Stimulated activated CD8-positive, alpha-beta memory T cell treated with anti-CD3 and anti-CD28 coated beads, Interleukin-2, amount 100 ng/mL, for 1 hour (primary cell): Measurements from ENCODE around the gene GNG13.
"Not testable (repeated sequence)": the region's sequence is repeated elsewhere in the genome, so short reads cannot be mapped to it uniquely, and the experiment has no call there.

Experiments used
- DNase-seq, 2 donors: peaks; one replicate each; pipeline ENCODE4 v3.0.0-alpha.2; 2020; ENCODE audit warnings: low read depth in 2 of 2

The GNG13 gene

DNA sequence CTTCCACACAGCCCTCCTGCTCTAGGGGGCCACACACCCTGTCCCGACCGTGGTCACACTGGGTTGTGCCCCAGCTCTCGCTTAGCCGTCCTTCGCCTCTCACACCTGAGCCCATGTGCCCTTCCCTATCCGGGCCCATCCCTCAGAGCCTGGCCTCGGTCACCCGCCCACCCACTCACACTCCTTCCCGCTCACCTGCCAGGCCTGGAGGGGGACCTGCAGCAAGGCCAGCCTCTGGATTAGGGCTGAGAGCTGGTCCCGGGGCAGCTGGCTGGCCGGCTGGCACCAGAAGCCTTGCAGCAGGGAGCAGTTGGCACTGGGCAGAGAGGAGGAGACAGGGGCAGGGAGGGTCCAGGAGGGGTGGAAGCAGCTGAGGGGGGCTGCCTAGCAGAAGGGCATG, 22.1 kb downstream of the GNG13 start:
- DNase-seq: no peak

DNA sequence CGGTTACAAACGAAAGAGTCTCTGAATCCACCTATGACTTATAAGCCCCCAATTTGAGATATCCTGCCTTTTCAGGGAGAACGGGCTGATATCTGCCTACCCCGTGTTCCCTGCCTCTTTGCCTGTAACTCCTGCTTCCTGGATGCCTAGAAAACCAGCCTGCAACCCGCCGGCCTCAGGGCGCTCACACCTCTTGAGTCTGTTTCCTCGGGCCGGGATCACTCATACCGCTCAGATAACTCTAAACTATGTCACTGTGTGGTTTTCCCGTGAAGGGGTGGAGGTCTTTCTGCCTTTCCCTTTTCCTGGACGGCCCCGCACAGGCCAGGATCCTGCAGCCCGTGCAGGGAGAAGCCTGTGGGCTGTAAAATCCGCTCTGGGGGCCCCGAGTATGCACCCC, 22.7 kb downstream of the GNG13 start:
- no peak for DNase-seq

DNA sequence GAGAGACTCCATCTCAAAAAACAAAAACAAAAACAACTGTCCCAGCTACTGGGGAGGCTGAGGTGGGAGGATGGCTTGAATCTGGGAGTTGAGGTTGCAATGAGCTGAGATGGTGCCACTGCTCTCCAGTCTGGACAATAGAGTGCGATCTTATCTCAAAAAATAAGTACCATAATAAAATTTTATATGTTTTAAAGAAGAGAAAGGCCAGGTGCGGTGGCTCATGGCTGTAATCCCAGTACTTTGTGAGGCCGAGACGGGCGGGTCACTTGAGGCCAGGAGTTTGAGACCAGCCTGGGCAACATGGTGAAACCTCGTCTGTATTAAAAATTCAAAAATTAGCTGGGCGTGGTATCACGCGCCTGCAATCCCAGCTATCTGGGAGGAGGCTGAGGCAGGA, 23.7 kb downstream of the GNG13 start:
- DNase-seq: no peak

DNA sequence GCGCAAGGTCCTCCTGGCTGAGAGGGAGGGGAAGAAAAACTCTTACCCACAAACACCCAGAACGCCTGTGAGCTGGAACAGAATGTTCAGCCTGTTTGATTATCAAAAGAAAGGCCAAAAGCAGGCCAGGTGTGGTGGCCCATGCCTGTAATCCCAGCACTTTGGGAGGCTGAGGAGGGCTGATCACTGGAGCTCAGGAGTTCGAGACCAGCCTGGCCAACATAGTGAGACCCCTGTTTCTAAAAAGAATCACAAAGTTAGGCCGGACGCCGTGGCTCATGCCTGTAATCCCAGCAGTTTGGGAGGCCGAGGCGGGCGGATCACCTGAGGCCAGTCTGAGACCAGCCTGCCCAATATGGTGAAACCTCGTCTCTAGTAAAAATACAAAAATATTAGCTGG, 24.2 kb downstream of the GNG13 start:
- DNase-seq: not testable (repeated sequence)

DNA sequence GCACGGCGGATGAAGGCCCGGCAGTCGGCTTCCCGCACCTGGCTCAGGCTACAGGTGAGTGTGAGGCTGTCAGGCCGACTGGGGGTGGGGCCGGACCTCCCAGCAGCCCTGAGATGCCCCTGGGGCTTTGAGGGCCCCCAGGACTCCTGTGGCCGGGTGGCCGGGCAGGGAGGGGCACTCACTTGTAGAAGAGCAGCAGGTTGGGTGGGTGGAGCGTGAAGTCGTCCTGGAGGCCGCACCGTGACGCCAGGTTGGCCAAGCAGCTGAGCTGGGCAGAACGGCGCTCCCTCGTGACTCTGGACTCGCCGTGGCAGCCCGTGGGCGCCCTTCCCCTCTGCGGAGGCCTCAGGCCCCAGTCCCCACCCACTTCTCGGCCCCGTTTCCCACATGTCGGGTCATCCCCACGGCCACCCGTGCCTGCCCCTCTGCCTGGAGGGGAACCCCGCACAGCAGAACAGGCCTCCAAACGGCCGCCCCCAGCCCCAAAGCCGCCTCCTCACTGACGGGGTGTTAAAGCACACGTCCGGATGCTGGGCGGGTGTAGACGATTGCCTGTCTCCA, 25.2 kb downstream of the GNG13 start:
- DNase-seq: no peak

DNA sequence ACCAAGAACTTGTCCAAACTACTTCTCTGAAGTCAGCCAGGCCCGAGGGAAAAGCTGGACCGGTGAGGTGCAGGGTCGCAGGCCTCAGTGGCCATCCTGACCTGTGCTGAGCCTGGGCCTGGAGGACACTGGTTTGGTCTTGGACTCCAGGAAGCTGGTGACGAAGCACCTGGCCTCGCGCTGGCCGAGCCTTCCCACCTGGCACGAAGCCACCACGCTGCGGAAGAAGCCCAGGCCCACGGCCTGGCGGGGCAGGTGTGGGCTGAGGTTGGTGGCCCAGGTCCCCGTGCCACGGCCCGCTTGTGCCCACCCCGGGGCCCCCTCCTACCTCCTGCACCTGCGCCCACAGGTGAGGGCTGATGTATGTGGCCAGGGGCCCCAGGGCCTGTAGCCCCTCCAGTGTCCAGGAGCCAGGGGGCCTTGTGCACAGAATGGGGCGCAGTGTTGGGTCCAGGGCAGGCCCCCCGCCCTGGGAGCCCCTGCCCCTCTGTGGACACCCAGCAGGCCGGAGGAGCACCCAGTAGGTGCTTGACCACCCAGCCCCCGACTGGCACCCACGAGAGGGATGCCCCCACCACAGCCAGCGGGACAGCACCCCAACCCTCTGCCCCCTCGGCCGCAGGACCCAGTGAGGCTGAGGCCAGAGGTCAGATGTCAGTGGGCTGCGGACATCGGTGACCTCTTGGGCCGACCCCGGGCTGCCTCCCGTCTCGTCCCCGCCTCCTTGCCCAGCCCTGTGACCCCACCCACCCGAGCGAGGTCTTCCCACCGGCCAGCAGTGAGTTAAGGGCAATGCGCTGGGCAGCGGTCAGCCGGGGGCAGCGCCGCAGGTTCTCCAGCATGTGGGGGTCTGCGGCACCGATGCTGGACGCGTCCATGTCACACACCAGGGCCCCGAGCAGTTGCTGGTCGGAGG, 26.2 kb downstream of the GNG13 start:
- no peak for DNase-seq

DNA sequence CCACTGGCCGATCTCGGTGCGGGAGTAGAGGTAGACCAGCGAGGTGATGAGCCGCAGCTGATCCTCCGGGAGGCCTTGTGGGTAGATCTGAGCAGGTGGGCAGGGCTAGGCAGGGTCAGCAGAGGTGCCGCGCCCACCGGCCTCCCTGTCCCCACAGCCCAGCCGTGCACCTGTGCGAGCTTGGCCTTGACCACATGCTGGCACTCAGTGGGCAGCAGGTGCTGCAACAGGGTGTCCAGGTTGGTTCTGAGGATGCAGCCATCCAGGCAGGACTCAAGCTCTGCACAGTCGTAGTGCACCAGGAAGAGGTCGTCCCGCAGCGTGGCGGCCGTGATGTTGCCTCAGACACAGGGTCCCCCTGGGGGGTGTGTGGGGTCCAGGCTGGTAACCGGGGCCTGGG, 27.6 kb downstream of the GNG13 start:
- DNase-seq: no peak

DNA sequence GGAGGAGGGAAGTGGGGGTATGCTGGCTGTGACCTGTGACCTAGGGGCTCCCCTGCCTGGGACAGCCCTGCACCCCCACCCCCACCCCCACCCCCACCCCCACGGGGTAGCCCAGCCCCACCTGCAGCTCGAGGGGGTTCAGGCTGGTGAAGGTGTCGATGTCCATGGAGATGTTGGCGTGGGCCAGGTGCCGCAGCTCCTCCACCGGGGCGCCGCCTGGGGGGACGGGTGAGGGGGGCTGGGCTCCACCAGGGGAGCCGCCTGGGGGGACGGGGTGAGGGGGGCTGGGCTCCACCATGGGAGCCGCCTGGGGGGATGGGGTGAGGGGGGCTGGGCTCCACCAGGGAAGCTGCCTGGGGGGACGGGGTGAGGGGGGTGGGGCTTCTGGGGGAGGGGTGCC, 30.1 kb downstream of the GNG13 start:
- DNase-seq: no peak

DNA sequence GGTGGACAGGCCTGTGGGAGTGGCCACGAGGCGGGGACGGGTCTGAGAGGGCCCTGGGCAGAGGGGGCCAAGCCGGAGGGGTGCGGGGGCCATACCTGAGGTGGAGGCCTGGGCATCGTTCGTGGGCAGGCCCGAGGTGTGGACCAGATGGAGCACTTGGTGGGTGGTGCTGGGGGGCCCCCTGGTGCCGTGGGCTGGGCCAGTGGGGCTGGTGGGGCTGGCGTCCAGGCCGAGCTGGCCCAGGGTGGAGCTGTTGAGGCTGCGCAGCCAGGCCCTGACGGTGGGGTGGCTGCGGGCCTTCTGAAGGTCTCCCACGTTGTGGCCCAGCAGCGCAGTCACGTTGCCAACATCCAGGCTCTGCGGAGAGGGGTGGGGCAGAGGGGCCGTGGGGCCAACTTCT, 30.6 kb downstream of the GNG13 start:
- DNase-seq: no peak

DNA sequence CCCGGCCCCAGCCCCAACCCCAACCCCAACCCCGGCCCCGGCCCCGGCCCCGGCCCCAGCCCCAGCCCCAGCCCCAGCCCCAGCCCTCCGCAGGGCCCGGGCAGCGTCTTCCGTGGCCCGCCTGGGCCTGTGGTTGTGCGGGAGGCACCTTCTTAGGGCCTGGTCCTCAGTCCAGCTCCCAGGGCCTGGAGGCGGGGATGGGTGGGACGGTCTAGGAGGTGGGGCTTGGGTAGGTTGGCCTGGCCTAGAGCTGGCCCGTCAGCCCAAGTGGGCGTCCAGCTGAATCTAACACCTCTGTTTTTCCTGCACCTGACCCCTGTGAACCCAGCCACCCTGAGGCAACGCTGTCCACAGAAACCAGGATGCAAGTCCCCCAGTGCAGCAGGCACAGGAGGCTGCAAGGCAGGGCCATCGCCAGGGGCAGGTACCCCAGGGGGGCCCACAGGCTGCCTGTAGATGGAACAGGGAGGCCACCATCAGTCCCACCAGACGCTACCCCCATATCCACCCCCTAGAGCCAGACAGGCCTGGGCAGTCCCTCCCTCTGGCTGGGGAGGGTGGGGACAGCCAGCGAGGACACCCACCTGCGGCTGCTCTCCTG, 31.2 kb downstream of the GNG13 start:
- no peak for DNase-seq

DNA sequence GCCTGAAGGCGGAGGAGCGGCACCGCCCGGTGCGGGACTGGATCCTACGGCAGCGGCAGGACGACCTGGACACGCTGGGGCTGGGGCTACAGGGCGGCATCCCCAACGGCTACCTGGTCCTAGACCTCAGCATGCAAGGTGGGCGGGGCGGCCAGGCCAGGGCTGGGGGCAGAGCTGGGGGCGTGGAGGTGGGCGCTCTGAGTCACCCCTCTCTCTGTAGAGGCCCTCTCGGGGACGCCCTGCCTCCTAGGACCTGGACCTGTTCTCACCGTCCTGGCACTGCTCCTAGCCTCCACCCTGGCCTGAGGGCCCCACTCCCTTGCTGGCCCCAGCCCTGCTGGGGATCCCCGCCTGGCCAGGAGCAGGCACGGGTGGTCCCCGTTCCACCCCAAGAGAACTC, 32.1 kb downstream of the GNG13 start:
- no peak for DNase-seq

DNA sequence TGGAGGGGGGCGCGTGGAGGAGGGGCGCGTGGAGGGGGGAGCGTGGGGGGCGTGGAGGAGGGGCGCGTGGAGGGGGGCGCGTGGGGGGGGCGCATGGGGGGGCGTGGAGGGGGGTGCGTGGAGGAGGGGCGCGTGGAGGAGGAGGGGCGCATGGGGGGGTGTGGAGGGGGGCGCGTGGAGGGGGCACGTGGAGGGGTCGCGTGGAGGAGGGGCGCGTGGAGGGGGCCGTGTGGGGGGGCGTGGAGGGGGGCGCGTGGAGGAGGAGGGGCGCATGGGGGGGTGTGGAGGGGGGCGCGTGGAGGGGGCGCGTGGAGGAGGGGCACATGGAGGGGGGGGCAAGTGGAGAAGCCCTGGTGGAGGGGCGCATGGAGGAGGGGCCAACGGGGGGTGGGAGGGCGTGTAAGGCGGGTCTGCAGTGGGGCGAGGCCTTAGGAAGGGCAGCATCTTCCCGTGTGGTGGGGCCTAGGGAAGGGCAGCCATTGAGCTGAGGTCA, 32.7 kb downstream of the GNG13 start:
- DNase-seq: no peak

DNA sequence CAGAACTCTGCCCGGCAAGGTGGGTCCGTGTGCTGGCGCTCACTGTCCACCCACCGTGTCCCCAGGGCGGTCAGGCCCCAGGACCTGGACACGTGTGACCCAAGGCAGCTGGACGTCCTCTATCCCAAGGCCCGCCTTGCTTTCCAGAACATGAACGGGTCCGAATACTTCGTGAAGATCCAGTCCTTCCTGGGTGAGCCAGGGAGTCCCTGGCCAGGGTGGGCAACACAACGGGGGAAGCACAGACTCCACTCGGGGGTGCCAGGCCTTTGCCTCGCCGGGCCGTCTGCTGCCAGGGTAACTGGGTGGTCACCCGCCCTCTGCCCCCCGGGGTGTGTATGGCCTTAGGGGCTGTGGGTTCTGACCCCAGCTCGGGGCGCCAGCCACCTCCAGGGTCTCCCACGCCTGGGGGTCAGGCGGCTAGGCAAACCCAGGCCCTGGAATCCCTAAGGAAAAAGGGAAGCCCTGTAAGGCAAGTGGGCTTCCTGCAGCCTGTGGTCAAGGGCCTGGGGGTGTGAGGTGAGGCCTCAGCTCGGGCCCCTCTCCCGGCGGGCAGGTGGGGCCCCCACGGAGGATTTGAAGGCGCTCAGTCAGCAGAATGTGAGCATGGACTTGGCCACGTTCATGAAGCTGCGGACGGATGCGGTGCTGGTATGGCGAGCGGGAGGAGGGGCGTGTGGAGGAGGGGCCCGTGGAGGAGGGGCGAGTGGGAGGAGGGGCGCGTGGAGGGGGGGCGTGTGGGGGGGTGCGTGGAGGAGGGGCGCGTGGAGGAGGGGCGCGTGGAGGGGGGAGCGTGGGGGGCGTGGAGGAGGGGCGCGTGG, 33.5 kb downstream of the GNG13 start:
- no peak for DNase-seq

DNA sequence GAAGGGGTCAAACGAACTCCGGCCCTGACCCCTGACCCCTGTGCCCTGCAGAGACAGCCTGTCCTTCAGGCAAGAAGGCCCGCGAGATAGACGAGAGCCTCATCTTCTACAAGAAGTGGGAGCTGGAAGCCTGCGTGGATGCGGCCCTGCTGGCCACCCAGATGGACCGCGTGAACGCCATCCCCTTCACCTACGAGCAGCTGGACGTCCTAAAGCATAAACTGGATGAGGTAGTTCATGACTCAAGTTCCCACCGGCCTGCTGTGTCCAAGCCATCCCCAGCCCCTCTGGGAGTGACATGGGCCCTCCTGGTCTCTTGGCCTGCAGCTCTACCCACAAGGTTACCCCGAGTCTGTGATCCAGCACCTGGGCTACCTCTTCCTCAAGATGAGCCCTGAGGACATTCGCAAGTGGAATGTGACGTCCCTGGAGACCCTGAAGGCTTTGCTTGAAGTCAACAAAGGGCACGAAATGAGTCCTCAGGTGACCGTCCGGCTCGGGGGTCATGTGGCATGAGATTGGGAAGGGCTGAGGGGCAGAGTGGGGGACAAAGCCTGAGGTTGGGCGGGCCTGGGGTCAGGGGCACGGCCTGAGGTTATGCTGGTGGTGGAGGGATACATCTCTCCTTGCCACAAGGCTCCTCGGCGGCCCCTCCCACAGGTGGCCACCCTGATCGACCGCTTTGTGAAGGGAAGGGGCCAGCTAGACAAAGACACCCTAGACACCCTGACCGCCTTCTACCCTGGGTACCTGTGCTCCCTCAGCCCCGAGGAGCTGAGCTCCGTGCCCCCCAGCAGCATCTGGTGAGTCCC, 34.3 kb downstream of the GNG13 start:
- DNase-seq: no peak

DNA sequence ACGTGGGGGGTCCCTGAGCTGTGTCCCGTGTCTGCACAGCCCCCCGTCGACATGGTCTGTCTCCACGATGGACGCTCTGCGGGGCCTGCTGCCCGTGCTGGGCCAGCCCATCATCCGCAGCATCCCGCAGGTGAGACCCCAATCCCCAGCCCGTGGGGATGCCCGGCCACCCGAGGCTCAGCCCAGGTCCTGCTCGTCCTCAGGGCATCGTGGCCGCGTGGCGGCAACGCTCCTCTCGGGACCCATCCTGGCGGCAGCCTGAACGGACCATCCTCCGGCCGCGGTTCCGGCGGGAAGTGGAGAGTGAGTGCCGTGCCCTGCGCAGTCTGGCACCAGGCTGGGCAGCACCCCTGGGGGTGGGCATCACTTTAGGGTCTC, 35.1 kb downstream of the GNG13 start:
- DNase-seq: no peak

DNA sequence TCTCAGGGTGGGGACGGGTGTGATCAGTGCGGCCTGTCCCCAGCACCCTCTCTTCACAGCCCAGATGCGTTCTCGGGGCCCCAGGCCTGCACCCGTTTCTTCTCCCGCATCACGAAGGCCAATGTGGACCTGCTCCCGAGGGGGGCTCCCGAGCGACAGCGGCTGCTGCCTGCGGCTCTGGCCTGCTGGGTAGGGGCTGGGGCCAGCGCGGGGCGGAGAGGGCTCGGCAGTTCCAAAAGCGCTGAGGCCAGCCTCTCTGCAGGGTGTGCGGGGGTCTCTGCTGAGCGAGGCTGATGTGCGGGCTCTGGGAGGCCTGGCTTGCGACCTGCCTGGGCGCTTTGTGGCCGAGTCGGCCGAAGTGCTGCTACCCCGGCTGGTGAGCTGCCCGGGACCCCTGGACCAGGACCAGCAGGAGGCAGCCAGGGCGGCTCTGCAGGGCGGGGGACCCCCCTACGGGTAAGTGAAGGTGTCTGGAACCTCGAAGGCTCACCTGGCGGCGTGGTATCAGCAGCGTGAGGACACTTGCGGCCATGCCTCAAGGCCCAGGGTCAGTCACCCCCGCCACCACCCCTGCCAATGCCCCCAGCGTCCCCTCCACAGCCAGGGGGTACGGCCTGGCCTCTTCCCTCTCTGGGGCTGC, 35.6 kb downstream of the GNG13 start:
- DNase-seq: no peak

DNA sequence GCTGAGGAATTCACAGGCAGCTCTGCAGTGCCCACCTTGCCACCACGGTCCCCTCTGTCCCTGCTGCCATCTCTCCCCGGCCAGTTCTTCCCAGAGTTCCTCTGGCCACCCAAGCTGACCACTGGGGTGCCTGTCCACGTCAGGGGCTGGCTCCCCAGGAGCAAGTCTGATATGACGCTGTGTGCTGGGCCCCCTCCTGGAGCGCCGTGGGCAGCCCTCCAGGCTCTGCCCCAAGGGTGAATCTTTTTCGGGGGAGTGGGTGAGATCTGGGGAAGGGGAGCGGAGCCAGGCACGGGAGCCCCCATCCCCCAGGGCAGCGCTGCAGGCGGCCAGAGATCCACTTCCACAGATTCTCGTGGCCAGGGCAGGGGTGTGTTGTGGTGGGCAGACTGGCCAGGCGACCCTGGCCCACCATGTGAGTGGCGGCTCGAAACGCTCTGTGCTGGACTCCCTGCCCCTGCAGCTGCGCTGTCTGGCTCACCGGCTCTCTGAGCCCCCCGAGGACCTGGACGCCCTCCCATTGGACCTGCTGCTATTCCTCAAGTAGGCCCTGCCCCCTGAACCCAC, 36.3 kb downstream of the GNG13 start:
- no peak for DNase-seq

DNA sequence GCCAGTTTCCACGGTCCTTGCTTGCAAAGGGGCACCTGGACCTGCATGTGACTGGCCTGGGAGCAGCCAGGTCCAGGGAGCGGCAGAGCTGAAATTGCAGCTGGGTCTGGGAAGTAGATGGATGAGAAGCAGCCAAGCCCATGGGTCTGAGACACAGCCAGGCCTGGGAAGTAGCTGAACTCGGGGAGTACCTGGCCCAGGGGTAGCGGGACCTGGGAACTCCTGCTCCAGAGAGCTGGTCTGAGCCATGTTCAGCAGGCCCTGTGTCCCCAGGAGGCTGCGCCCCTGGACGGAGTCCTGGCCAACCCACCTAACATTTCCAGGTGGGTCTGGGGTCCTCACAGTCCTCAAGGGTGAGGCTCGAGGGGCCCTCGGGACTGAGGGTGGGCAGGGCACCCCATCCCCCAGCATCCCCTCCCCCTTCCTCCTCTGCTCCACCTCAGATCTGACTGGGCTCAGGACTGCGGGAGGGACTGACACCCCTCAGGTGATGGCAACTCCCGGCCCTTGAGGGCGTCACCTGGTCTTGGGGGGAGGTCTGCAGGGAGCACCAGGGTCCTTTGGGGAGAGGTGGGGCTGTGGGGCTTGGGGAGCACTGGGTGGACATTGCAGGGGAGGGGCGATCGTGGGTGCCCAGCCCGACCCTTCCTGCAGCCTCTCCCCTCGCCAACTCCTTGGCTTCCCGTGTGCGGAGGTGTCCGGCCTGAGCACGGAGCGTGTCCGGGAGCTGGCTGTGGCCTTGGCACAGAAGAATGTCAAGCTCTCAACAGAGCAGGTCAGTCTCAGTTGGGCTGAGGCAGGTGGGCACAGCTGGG, 37.0 kb downstream of the GNG13 start:
- DNase-seq: no peak

DNA sequence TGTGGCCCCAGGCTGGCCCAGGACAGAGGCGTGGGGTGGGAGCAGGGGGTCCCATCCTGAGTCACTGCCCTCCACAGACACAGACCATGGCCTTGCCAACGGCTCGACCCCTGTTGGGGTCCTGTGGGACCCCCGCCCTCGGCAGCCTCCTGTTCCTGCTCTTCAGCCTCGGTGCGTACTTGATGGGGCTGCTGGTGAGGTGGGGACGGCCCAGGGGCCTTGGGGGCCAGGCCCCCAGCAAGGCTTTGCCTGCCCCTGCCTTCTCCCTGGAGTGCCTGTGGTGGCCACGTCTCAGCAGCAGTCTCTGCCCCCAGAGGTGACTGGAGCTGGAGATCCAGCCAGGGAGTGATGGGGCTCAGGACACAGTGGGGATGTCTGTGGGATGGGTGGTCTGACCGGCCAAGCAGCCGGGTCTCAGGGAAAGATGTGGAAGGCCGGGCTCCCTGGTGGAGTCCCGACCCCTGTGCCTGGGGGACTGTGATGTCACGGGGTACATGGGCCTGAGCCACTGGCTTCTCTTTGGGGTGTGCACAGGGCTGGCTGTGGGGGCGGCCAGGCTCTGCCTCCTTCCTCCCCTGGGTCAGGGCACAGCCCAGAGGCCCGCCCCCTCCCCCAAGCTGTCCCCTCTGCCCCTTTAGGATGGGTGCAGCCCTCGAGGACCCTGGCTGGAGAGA, 37.8 kb downstream of the GNG13 start:
- DNase-seq: no peak
